NCI-H526 (cell line): ENCODE results near the gene SEMA4C.
A peak's percentile ranks its signal among the peaks of the same experiment; 100 is the strongest.

Source experiments
- DNase-seq, 2 experiments: peaks; one replicate each; lab custom pipeline; 2025; lab: John Stamatoyannopoulos, UW

The SEMA4C gene

GRCh38 chr2:96842600-96842999 lies 27.3 kb downstream of the SEMA4C start:
- no peak for DNase-seq

DNA sequence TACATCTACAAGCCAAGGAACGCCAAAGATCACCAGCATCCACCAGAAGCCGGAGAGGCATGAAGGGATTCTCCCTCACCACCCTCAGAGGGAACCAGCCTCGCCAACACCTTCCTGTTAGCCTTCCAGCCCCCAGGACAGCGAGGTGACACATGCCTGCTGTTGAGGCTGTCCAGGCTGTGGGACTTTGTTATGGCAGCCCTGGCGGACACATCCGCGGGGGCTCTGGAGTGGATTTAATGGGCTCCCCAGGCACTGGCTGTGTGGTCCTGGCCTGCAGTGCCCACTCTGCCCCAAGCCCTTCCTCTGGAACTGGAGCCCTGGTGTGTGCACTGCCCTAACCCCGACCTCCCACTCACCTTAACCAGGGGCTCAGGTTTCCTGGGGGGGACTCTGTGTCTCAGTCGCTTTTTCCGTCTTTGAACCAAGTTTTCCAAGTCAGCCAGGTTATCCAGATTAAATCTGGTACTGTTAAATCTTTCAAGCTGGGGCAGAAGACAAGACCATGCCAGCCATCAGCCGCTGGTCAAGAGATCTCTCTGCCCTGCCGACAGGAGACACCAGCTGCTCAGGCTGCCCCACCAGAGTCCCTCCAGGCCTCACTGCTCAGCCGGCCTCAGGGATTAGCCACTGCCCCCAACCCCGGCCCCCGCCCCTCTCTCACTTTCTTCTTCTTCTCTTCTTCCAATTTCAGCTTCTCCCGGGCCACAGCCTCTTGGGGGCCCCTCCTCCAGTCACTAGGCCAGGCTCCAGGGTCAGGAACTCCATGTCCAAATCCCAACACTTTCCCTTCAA lies 28.0 kb downstream of the SEMA4C start:
- no peak for DNase-seq

- no peak for DNase-seq
Observed at GRCh38 chr2:96839875-96840850, 29.7 kb downstream of the SEMA4C start.

DNA sequence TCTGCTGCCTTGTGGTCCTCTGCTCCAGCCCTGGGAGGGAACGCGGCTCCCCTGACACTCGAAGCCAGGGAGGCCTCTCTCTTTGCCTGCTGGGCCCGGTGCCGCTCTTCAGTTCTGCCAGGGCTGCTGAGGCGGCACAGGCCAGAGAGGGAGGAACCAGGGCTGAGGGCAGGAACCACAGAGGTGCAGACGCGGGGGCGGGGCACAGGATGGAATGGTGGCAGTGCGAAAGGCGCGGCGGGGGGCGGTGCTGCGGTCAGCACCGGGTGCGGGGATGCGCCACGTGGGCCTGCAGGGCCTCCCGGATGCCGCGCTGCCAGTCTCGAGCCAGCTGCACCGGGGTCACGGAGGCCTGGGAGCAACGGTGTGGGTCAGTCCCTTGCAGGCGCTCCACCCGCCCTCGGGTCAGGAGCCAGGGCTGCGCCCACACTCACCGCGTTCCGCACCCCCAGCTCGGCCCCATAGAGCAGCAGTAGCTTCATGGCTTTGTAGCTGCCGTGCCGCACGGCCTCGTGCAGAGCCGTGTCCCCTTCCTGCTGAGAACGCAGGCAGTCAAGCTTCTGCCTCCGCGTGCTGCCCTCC lies 30.5 kb downstream of the SEMA4C start:
- DNase-seq: no peak

DNA sequence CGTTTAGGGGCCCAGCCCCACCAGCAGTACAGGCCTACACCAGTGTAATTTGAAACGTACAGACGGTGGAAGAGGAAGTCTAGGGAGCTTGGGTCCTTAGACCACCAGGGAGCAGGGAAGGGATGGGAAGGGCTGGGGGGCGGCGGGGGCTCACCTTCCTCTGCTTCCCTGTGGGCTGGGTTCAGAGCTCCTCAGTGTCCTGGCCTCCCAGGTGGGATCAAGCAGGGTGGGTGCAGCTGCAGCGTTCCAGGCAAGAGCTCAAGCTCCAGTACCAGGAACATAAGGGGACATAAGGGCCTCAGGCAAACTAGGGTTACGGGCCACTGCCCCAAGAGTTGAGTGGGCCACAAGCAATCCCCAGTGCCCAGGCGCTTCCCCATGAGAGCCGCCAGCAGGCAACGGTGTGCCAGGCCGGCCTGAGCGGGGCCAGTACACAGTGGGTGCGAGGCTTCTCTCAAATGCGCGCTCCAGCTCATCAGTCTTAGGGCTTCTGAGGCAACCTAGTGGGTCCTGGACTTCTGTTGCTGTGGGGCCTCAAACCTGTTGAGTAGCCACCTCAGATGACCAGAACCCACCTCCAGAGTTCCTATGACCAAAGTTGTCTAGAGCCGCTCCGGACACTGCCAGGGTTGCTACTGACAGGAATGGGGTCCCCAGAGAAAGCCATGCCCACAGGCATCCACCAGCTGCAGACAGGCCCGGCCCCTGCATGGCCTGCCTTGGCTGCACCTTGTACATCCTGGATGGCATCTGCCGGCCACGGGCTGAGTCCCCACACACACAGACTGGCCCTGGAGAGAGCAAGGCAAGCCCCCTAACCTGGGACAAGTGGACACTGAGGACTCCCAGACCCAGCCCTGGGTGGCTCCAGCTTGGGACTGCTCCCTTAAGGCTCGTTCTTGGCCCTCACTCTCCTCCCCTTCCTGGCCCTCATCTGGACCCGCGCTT lies 31.3 kb downstream of the SEMA4C start:
- no peak for DNase-seq

DNA sequence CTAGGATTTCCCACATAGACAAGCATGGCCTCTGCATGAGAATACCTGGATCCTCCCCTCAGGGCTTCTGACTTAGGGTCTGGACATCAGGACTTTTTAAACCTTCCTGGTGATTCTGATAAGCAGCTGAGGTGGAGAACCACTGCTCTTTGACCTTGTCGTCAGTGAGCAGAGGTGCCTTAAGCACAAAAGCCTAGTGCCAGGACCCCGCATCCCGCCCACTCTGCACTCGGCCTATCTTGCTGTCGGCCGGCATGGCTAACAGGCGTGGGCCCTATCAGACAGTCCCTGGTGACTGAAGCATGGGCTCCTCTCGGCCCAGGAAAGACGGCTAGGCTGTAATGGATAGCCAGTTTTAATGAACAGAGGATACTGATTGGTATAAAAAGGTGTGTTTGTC lies 32.3 kb downstream of the SEMA4C start:
- DNase-seq: no peak

- no peak for DNase-seq
Observed at GRCh38 chr2:96835830-96836229, 34.0 kb downstream of the SEMA4C start.

DNA sequence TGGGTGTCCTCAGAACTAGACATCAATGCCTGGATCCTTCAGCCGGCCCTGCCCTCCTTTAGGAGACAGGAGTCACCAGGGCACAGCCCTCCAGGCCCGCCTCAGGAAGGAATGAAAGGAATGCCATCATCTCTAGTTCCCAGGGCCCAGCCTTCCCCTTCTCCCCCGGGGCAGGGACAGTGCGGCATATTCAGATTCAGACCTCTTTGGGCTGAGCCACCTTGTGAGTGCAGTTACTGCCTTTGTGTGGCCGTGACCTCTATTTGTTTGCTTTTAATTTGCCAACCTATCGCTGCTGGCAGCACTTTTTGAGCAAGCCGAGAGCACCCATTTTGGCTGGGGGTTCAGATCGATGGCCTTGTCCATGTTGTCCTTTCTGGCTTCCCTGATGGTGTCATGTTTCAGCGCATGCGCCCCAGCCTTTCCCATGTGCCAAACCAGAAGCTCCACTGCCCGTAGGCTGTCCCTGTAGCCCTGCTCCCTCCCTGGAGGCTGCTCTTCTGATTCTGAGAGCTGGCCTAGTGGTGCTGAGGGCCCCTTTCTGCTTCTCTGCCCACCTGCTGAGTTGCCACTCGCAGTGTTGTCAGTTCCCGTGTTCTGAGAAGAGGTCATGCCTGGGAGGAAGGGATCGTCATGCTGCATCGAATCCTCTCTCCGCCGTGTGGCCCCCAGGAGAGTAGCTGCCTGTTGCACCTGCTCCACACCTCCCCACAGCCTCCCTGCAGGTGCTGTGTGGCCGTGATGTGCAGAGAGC lies 36.9 kb downstream of the SEMA4C start:
- DNase-seq: peak; percentile 76 to 87

DNA sequence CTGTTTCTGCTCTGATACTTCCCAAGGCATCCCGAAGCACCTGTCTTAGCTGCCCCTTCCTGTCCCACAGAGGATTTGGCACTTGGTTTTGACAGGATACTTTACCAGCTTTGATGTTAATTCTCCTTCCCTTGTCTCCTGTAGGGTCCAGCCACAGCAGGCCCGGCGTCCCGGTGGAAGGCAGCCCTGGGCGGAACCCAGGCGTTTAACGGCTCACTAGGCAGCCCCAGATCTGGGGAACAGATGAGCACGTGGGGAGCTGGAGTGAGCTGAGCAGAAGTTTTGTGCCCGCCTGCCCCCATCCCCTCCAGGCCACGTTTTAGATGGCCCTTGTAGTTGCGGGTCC lies 37.5 kb downstream of the SEMA4C start:
- DNase-seq: no peak

GRCh38 chr2:96831679-96832078 lies 38.2 kb downstream of the SEMA4C start:
- no peak for DNase-seq

- DNase-seq: no peak
Observed at GRCh38 chr2:96830044-96830562, 39.8 kb downstream of the SEMA4C start.

DNA sequence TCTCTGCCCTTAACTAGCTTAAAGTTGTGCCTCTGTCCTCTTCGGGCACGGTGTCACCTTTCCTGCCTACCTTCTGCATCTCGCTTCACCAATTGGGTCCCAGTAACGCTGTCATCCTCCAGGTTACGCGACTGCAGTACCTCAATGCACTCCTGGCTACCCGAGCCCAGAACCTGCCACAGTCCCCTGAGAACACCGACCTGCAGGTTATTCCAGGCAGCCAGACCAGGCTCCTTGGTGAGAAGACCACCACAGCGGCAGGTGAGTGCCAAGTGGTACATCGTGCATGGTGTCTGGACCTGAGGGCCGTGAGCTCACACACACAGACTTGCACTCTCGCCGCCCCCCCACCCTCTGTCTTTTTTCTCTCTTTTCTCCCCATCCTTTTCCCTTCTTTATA lies 41.0 kb downstream of the SEMA4C start:
- DNase-seq: no peak

- DNase-seq: no peak
Observed at GRCh38 chr2:96828436-96828835, 41.4 kb downstream of the SEMA4C start.

- no peak for DNase-seq
Observed at GRCh38 chr2:96826546-96827278, 43.2 kb downstream of the SEMA4C start.

DNA sequence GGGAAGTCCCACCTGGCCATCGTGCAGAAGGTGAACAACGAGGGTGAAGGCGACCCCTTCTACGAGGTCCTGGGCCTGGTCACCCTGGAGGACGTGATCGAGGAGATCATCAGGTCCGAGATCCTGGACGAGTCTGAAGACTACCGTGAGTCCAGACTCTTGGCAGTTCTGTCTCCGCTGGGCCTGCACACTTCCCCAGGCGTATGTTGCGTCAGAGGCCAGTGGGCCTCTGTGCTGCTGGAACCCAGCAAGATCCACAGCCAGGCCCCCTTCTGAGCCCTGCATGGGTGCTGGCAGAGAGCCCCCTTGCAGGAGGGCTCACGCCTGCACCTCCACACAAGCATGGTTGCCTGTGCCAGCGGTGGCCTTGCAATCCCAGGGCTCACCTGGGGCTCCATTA lies 44.8 kb downstream of the SEMA4C start:
- DNase-seq: no peak

- DNase-seq: no peak
Observed at GRCh38 chr2:96824079-96824870, 45.6 kb downstream of the SEMA4C start.

- no peak for DNase-seq
Observed at GRCh38 chr2:96823198-96823597, 46.7 kb downstream of the SEMA4C start.

GRCh38 chr2:96822786-96823185 lies 47.1 kb downstream of the SEMA4C start:
- no peak for DNase-seq

DNA sequence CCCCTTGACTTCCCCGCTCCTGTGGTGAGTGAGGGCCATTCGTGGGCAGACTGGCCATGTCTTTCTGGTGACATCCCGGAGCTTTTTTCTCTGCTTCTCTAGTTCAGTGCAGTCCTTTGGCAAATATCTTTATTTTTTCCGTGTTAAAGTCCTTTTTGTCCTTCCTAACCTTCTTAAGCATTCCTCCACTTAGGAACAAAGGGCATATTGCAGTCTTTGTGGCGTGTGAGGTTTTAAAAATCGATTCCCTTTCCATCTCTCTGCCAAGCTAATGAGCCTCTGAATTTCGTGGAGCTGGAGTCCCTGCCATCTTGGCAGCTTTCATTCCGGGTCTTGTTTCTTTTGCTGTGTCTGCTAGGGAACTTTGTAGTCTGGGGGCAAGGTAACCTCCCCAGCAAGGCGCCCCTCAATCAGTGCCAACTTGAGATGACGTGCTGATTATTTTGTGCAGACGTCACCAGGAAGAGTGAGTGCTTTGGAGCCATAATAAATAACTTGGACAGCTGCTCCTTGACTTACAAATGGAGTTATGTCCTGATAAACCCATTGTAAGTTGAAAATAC lies 48.7 kb downstream of the SEMA4C start:
- DNase-seq: no peak
